B cell (primary cell): ENCODE results near the gene UNC5A.

Source experiments
- CTCF ChIP-seq: fragments of 200-600 bp; IDR thresholded peaks from one replicate; pipeline ENCODE4 v1.8.0; 2022; ENCODE audit warnings: antibody characterized with exemption, mild to moderate bottlenecking
- EZH2 ChIP-seq: IDR thresholded peaks from 2 replicates; pipeline ENCODE4 v1.6.1; 2012; ENCODE audit warnings: borderline replicate concordance, low read depth, mild to moderate bottlenecking, moderate library complexity, low read length; ENCODE audit not compliant: insufficient read depth, poor library complexity, severe bottlenecking

GRCh38 chr5:176800024-176800423, 10.3 kb upstream of the UNC5A start:
- no peak for TF ChIP-seq CTCF
- no peak for TF ChIP-seq EZH2
